Measurements from ENCODE around the gene CENPL. TPM values are rescaled to one million over a fixed set of nuclear protein-coding genes. Genes with fewer than 3 reads are reported as not detected.

The CENPL gene
- total and polyA plus RNA-seq, 9 of the 15 experiments (the other 6 are each of a cell fraction or from before 2014, with no cell fraction given), result 33.0 to 52.7 (median 39.7) TPM

DNA sequence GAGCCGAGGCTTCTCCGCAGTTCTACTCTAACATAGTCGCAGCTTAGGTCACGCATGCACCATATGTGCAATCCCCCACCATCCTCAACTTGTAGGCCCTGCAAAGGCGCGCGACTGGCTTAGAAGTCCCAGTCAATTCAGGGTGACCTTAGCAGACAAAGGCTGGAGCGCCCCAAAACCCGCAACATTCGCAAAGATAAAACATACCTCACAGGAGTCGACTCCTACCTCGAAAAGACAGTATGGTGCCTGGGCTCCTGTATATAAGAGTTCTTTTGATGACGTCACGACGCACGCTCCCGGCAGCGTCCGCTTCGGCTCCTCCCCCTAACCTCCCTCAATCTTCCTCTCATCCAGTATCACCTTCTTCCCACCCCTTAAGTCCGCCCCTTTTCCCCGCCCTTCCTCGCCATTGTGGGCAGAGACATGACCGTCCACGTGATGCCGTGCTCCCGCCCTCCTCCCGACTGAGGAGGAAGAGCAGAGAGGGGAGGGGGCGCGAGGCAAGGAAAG lies 43.1 kb upstream of the CENPL start, which contains the start of gene GAS5 (continued):
- TF ChIP-seq, protein P1, sequence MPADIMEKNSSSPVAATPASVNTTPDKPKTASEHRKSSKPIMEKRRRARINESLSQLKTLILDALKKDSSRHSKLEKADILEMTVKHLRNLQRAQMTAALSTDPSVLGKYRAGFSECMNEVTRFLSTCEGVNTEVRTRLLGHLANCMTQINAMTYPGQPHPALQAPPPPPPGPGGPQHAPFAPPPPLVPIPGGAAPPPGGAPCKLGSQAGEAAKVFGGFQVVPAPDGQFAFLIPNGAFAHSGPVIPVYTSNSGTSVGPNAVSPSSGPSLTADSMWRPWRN (IDR thresholded peaks at IDR 0.05; ENCODE audit: low read depth), result no peak
- TF ChIP-seq ZNF707 (CRISPR knock-in tag; conservative IDR thresholded peaks at IDR 0.05), result no peak
- TF ChIP-seq NR4A1 (CRISPR knock-in tag; IDR thresholded peaks at IDR 0.05), result no peak
- TF ChIP-seq NR4A1 (tag; IDR thresholded peaks at IDR 0.05), result no peak
- peak; percentile 94 for TF ChIP-seq RBFOX2 (IDR thresholded peaks at IDR 0.05; ENCODE audit: low read depth, low read length)
- TF ChIP-seq IFI16 (CRISPR knock-in tag; IDR thresholded peaks at IDR 0.05), result no peak
- TF ChIP-seq ZNF644 (tag; IDR thresholded peaks at IDR 0.05; ENCODE audit: low read depth), result no peak; the same call in 1 of the 2 replicates
- TF ChIP-seq GABPB1 (CRISPR knock-in tag; IDR thresholded peaks at IDR 0.05), result no peak
- no peak for TF ChIP-seq NCOA4 (IDR thresholded peaks at IDR 0.05; ENCODE audit: partially characterized antibody)
- 0 out of 2 replicates have a peak, but pooled peaks have one; percentile 15 for TF ChIP-seq LEF1 (IDR thresholded peaks at IDR 0.05)
- no peak for TF ChIP-seq HSF4 (CRISPR knock-in tag; IDR thresholded peaks at IDR 0.05; ENCODE audit: borderline replicate concordance)
- TF ChIP-seq GTF2F1 (IDR thresholded peaks at IDR 0.05; ENCODE audit: low read depth, low read length), result peak; percentile 99
- no peak; the same call in 1 of the 2 replicates for TF ChIP-seq ZSCAN32 (CRISPR knock-in tag; IDR thresholded peaks at IDR 0.05)
- peak; percentile 80 for TF ChIP-seq ZNF436 (CRISPR knock-in tag; IDR thresholded peaks at IDR 0.05)
- peak; percentile 79 for TF ChIP-seq L3MBTL2 (IDR thresholded peaks at IDR 0.05)
- TF ChIP-seq TFAM (CRISPR knock-in tag; conservative IDR thresholded peaks at IDR 0.05), result no peak
- TF ChIP-seq ZNF253 (CRISPR knock-in tag; conservative IDR thresholded peaks at IDR 0.05), result no peak
- no peak for TF ChIP-seq IRF2 (CRISPR knock-in tag; IDR thresholded peaks at IDR 0.05)
- no peak for TF ChIP-seq NEUROD1 (IDR thresholded peaks at IDR 0.05; ENCODE audit: borderline replicate concordance, low read depth, low read length, partially characterized antibody)
- peak; percentile 39 to 92; a peak in 3 of 4 replicates for TF ChIP-seq NONO (IDR thresholded peaks at IDR 0.05; ENCODE audit: low read depth in 2 of 2, low read length in 1 of 2)
- TF ChIP-seq ZNF121 (CRISPR knock-in tag; conservative IDR thresholded peaks at IDR 0.05), result no peak
- 0 out of 2 replicates have a peak, but pooled peaks have one; percentile 24 for TF ChIP-seq PTRF (tag; IDR thresholded peaks at IDR 0.05)
- peak in 1 of 2 experiments; percentile 89; a peak in 2 of 4 replicates for TF ChIP-seq ZMIZ1 (IDR thresholded peaks at IDR 0.05; ENCODE audit: low read depth in 2 of 2, low read length in 2 of 2)
- peak; percentile 95 for TF ChIP-seq NELFE (IDR thresholded peaks at IDR 0.05; ENCODE audit: insufficient read depth, insufficient read length)
- 0 out of 2 replicates have a peak, but pooled peaks have one; percentile 46 for TF ChIP-seq KLF1 (tag; IDR thresholded peaks at IDR 0.05)
- peak; percentile 99 for TF ChIP-seq GTF2E2 (tag; IDR thresholded peaks at IDR 0.05)
- no peak for TF ChIP-seq ZNF77 (CRISPR knock-in tag; IDR thresholded peaks at IDR 0.05)
- no peak for TF ChIP-seq U2AF1 (optimal IDR thresholded peaks at IDR 0.05; ENCODE audit: low read depth, low read length)
